Kidney (tissue), 14 donors: ENCODE results near the gene PRKN. TPM values are rescaled to one million over a fixed set of nuclear protein-coding genes. Genes with fewer than 3 reads are reported as not detected.

Experiments
- DNase-seq, 5 donors: peaks; one replicate each; pipeline ENCODE4 v3.0.0-alpha.2; 2013 to 2020
- FAIRE-seq: peaks from 2 replicates; lab custom pipeline; 2012; peaks lifted over from hg19 to GRCh38; lab: Jason Lieb, UNC
- H3K27ac ChIP-seq, 2 donors: one replicate each; pipeline ENCODE4 v1.7.0; 2013; ENCODE audit warnings: low read depth in 2 of 2, low read length in 2 of 2, inconsistent platforms in 1 of 2
- H3K27me3 ChIP-seq: one replicate; pipeline ENCODE4 v1.7.1; 2013; ENCODE audit warnings: low read length, inconsistent platforms; ENCODE audit not compliant: control insufficient read depth, insufficient read depth
- H3K36me3 ChIP-seq, 3 donors: one replicate each; pipeline versions ENCODE4 v1.7.0 to v1.7.1; 2013; ENCODE audit warnings: low read length in 3 of 3, control low read depth in 1 of 3, inconsistent platforms in 1 of 3; ENCODE audit not compliant: insufficient read depth in 3 of 3, control insufficient read depth in 2 of 3
- H3K4me1 ChIP-seq, 3 donors: one replicate each; pipeline versions ENCODE4 v1.7.0 to v1.7.1; 2013; ENCODE audit warnings: low read length in 3 of 3, inconsistent platforms in 1 of 3, low read depth in 1 of 3; ENCODE audit not compliant: control insufficient read depth in 2 of 3, insufficient read depth in 2 of 3
- H3K4me3 ChIP-seq, 3 donors: one replicate each; pipeline versions ENCODE4 v1.7.0 to v1.8.1; 2013; ENCODE audit warnings: low read length in 3 of 3, control low read depth in 1 of 3, inconsistent platforms in 1 of 3
- H3K9ac ChIP-seq, 3 donors: one replicate each; pipeline versions ENCODE4 v1.7.0 to v1.7.1; 2013; ENCODE audit warnings: low read length in 3 of 3, control low read depth in 1 of 3, inconsistent platforms in 1 of 3
- H3K9me3 ChIP-seq, 3 donors: one replicate each; pipeline versions ENCODE4 v1.7.0 to v1.7.1; 2013; ENCODE audit warnings: low read length in 3 of 3, control low read depth in 1 of 3, inconsistent platforms in 1 of 3; ENCODE audit not compliant: control insufficient read depth in 2 of 3, insufficient read depth in 1 of 3
- intact Hi-C: fragments of 100-400 bp; cut with DNase I; formaldehyde crosslinking; loops from one replicate; pipeline ENCODE4 v1.11.1; 2022
- polyA plus RNA-seq: library from polyadenylated mRNA; stranded (reverse); fragments of 350-450 nt; fragmentation: Illumina TruSeq; extraction: RNeasy Lipid Tissue Mini Kit (QIAGEN cat#74804); gene quantifications from one replicate; pipeline ENCODE4 v1.2.3, GENCODE V29; 2014; ENCODE audit warnings: low read depth, low replicate concordance; ENCODE audit not compliant: insufficient read depth
- total RNA-seq: library from RNA; stranded (reverse); fragmentation: NEBNext Ultra II Directional; extraction: Animal tissue kit (Norgen Biotek cat#: 25700); gene quantifications from one replicate; pipeline ENCODE4 v1.2.1, GENCODE V29; 2021
- TF ChIP-seq, protein P1 (sequence below): IDR thresholded peaks from 3 replicates; pipeline ENCODE4 v1.5.1; 2012; ENCODE audit warnings: mild to moderate bottlenecking, moderate library complexity, borderline replicate concordance; ENCODE audit not compliant: insufficient read depth; ENCODE audit errors: extremely low read depth
- donor health status: control.
- donor health status: control.
- donor health status: control.
- donor health status: control.
- donor health status: control.
- donor health status: DM: yes; HTN: yes; CAD: no.
- donor health status: Normal renal cell carcinoma (clear cell type).

Gene PRKN
- total and polyA plus RNA-seq, 2 donors from 2014 or later = 8.6 to 10.4 TPM

DNA sequence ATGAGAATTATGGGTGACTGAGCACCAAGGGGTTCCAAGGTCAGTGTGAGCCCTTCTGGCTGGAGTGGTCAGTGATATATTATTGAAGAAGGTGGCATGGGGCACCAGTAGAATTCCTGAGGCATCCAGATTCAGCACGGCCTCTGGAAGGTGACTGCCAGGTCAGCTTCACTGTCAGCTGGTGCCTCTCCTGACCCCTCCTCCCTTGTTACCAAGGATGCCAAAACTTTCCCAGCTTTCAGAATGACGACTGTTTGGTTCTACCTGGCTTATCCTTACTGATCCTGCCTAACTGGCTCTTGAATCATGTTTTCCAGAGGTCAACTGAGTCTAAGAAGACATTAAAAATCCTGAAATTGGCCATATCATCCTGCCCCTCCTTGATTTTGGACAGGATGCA lies 1264.5 kb downstream of the PRKN start:
- no peak for FAIRE-seq
- no peak overlapping the region for H3K9ac ChIP-seq
- H3K4me1 ChIP-seq = peaks cover 0 to 8% (median 4%) of the 10 kb centered on the region in 3 donors
- intact Hi-C loops = no loop called here
- TF ChIP-seq, protein P1, sequence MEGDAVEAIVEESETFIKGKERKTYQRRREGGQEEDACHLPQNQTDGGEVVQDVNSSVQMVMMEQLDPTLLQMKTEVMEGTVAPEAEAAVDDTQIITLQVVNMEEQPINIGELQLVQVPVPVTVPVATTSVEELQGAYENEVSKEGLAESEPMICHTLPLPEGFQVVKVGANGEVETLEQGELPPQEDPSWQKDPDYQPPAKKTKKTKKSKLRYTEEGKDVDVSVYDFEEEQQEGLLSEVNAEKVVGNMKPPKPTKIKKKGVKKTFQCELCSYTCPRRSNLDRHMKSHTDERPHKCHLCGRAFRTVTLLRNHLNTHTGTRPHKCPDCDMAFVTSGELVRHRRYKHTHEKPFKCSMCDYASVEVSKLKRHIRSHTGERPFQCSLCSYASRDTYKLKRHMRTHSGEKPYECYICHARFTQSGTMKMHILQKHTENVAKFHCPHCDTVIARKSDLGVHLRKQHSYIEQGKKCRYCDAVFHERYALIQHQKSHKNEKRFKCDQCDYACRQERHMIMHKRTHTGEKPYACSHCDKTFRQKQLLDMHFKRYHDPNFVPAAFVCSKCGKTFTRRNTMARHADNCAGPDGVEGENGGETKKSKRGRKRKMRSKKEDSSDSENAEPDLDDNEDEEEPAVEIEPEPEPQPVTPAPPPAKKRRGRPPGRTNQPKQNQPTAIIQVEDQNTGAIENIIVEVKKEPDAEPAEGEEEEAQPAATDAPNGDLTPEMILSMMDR = no peak
- DNase-seq = no peak
- no peak overlapping the region for H3K4me3 ChIP-seq
- no peaks in the 10 kb centered on the region for H3K9me3 ChIP-seq
- H3K27ac ChIP-seq = no peak overlapping the region
- H3K27me3 ChIP-seq = no peaks in the 10 kb centered on the region
- H3K36me3 ChIP-seq = no peaks in the 10 kb centered on the region

DNA sequence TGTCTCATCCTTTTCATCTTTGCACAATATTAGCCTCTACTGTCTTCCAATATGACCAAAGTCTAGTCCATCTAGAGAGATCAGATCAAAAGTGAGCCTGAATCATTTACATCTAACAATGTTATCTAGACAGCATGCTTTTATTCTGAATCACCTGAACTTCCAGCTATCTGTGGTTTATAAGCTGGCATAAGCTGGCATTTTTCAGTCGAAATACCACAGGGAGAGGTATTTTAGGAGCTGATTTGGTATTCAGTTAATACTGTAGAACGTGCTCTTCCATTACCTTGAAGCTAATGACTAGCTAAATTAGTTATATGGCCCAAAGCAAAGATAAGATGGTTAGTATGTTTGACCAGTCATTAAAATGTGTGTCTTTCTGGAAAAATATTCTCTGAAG lies 1265.4 kb downstream of the PRKN start:
- TF ChIP-seq, protein P1 = no peak
- Histone ChIP-seq H3K36me3 (no peaks in the 10 kb centered on the region), H3K4me1 (peaks cover 0 to 8% (median 4%) of the 10 kb centered on the region in 3 donors), H3K27ac (no peak overlapping the region), H3K9ac (no peak overlapping the region), H3K4me3 (no peak overlapping the region), H3K27me3 (no peaks in the 10 kb centered on the region), H3K9me3 (no peaks in the 10 kb centered on the region)
- intact Hi-C loops = no loop called here
- DNase-seq = no peak
- no peak for FAIRE-seq

DNA sequence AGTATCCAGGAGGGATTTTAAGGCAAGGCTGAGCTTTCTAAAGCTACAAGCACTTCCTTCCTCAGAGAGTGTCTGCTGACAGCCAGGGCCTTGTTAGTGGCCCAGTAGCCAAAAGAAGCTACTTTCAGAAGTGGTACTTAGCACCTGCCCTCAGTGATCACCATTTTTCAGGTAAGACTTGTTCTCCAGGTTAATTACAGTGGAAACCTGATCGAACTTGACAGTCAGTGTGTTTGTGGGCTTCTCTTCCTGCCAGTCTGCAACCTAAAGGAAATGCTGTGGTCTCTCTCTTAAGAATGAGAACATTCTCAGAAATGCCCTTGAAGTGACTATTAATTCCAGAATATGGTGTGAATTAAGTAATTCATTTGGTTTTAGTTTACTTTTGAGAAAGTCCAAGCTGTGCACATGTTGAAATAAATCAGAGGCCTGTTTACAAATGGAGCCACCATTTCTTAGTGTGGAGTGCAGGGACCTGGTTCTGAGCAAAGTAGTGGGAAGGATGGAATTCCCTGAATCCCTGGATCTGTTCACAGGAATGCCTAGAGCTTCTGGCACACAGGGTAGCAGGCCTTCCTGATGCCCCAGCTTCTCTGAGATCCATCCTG lies 1268.5 kb downstream of the PRKN start:
- Histone ChIP-seq H3K4me1 (peaks cover 0 to 8% (median 4%) of the 10 kb centered on the region in 3 donors), H3K36me3 (no peaks in the 10 kb centered on the region), H3K9me3 (no peaks in the 10 kb centered on the region), H3K27me3 (no peaks in the 10 kb centered on the region), H3K4me3 (no peak overlapping the region), H3K9ac (no peak overlapping the region), H3K27ac (no peak overlapping the region)
- DNase-seq (no peak), FAIRE-seq (no peak)
- intact Hi-C loops = no loop called here
- TF ChIP-seq, protein P1 = no peak
